Eye (tissue), 1 donor: Measurements from ENCODE around the gene KY.

Source experiments
- DNase-seq: peaks from one replicate; pipeline ENCODE4 v3.0.0-alpha.2; 2015

Gene KY

DNA sequence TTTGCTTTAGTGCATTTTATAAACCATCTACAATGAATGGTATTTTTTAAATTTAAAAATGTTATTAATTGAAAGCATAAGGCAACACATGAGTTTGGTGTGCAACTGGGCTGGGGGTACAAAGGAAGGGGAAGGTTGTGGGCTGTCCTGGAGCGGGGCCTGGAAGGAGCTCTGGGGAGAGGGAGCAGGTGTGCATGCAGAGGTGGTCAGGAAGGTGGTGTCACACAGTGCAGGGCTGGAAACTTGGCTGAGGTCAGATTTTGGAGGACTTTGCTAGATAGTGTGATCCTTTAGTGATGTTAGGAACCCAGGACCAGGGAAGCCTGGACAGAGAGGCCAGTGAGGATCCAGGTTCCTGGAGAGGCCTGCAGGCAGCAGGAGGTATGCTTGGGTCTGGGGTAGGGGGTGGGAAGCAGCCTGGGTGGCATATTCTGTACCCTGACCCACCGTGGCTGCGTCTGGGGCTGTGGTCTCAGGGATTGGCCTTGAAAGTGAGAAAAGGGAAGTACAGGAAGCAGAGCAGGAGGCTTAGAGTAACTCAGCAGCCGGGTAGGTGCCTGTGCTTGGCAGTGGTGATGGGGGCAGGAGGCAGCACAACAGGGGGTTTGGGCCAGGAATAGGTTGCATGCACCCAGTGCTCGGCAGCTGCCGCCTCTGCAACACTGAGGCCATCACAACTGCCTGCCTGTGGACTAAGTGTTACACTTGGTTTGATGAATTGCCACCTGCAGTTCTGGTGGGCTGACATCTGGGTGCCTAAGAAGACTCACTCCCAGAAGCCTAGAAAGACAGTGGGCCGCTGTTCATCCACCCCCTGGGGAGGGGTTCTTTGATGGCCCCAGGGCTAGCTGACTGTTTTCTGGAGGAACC, 33.0 kb downstream of the KY start:
- DNase-seq: no peak

DNA sequence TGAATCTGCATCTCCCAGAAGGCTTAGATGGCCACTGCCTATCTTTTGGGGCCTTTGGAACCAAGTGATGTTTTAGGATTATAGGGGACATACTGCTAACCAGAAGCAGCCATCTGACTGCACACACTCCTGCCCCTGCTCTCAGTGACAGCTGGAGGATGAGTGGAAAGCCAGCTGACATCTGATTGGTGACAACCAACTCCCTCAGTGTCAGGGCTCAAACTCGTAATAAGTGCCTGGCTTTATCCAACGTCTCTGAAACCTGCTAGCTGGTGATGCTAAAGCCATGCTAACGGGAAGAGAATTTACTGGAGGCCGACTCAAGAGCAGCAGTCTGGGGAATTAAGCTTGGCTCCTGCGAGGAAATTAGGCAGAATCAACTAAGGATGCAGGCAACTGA, 35.1 kb downstream of the KY start:
- DNase-seq: no peak

DNA sequence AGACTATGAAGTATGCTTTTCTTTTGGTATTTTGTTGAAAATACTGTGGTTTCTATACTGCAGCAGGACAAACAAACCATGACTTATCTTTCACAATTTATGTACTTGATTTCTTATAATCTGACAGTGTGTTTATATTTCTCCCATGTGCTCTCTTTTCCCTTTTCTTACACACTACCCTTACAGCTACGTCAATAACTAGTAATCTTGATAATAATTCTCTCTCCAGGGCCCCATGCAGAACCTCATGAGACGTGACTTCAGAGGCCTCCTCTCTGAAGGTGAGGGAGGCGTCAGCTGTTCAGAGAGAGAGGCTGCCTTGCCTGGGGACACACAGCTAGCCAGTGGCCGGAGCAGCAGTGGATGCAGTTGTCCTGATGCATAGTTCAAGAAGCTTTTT, 35.9 kb downstream of the KY start:
- DNase-seq: no peak

DNA sequence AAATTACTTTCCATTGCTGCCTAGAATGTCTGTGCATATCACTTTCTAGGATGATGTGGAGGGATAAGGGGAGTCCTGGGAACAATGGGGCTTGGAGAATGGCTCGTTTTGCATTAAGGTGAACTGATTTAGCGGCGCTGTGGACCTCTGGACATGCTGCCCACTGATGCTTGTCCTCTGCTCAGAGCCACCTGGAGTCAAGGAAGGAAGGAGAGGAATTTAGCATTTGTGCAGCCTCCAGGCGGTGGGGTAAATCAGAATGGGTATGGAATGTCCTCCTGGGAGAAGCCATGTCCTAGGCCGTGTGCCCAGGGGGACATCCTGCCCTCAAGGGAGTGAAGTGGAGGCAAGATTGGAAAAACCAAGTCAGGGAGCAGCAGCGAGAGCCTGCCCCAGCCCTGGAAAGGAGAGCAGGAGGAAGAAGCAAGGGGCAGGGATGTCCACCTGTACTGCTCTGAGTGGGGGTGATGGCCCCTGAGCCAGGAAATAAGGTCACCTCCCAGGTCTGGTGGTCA, 37.8 kb downstream of the KY start:
- no peak for DNase-seq

DNA sequence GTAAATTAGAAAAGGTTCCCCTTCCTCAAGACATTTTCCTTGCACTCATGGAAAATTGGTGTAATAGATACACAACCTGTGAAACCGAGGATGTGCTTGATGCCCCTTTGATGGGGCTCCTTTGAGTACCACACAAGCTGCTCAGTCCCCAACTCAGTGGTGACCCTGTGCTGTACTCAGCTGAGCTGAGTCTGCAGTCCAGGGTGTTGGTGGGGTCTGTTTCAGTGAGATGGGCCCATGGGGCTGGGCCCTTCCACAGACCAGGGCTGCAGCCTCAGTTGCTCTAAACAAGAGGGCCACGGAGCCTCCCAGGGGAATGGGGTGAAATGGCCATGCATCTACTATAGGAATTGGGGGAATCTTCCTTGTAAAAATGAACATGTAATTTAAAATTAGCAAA, 39.3 kb downstream of the KY start:
- no peak for DNase-seq

DNA sequence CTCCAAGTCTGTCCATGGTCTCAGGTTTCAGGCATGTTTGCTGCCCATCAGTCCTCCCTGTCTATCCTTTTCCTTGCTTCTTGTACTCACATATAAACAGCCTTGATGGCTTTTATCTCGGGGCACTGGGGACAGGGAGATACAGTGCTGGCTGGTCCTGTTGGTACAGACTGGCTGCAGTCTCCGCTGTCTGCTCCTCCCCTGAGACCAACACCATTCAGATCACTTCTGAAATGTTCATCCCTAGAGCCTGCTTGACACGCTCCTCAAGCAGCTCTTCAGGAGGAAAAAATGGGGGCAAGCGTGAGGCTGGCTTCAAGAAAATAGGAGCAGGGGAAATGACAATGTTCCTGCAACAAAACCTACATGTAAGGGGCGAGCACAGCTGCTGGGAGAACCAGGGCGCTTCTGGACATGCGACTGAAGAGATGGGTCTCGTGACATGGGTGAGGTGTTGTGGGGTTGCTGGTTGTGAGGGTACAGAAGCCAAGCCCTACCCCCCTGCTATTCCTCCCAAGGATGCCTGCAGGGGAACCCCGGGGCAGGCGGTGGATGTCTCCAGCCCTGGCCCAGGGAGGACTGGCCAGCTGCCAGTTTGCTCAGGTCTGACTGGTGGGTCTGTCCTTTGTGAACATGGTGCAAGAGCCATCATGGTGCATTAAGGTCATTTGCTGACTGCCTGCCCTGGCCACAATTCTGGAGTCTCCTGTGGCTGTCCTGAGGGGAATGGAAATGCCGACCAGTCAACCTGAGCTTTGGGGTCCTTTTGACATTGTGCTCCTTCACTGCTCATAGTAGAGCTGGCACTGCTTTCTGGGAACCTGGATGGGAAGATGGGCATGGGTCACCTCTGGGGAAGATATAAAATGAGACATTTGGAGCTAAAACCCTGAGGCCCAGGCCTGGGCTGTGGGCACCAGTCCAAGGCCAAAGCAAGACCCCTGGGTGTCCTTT, 40.1 kb downstream of the KY start:
- no peak for DNase-seq

DNA sequence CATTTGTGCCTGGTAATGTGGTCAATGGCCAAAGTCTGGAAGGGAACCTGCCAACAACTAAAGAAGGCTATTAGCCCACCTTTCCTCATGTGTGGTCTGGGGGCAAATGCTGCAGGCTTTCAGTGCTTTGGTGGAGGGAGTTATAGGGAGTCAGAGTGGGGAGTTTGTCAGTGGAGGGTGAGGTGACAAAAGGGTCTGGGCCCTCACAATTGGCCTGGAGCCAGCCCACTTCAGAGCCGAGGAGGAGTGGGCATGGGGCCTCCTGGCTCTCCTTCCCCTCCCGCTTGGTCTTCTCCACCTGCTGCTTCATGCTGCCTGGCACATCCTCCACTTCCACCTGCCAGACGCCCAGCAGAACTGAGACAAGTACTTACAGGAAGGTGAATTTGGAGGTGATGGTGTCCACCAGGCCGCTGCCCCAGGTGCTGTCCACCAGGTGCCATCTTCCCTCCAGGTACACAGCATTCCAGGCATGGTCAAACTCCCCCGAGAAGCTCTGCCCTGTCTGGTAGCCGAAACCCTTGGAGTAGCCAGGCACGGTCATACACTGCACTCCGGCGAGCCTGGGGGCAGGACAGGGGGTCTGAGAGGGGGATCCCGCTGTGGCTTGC, 40.9 kb downstream of the KY start:
- no peak for DNase-seq

DNA sequence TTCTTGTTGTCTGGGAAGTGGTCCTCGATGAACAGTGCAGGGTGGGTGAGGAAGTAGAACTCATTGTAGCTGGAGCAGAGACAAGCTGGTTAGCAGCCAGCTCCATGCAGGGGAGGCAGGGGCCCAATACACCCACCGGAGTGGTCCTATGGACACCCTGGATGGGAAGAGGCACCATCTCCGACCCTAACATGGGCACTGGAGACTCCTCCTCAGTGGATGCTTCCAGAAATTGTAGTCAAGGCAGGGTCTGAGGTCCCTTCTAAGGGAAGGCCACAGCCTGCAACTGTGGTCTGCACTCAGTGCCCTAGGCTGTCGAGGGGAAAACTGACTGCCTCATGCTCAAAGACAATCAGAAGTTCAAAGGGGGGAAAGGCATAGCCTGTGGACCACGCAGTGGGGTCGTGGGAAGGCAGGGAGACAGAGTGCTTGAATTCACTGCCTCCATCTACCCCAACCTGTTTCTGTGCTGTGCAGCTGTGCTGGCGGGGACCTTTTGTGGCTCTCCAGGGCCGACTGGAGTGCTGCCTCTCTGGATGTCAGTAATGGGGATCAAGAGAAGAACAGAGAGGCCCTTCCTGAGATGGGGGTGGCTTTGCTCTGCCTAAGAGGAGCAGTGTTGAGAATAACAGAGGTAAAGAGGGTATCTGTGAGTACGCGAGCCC, 41.9 kb downstream of the KY start:
- DNase-seq: no peak

DNA sequence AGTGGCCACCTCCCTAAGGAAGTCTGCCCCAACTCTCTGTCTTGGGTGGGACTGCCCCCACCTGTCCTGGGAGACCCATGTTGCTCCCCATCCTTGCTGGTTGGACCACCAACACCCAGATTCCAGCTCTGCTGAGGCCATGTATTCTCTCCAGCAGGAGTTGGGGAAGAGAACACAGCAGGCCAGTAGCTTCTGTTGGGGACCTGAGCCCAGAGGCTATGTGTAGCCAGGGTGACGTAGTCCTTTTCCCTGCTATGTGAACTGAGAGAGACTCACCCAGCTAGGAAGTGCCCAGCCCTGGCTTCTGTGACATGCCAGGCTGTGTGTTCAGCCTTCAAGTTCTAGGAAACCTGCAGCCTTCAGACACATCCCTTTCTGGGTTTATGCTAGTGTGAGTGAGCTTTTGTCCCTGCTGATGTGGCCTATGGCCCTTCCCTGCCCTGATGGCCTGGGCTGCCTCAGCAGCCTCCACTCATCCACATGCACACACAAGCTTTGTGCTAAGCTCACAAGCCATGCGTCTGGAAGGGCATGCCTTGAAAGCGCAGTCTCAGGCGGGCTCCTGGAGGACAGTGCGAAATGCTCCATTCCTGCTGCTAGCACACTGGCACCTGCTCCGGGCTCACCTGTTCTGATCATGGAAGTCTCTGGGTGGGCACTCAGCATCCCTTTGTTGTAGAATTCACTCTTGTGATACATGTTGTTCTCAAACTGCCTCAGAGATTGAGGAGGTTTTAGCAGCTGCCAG, 42.6 kb downstream of the KY start:
- no peak for DNase-seq

DNA sequence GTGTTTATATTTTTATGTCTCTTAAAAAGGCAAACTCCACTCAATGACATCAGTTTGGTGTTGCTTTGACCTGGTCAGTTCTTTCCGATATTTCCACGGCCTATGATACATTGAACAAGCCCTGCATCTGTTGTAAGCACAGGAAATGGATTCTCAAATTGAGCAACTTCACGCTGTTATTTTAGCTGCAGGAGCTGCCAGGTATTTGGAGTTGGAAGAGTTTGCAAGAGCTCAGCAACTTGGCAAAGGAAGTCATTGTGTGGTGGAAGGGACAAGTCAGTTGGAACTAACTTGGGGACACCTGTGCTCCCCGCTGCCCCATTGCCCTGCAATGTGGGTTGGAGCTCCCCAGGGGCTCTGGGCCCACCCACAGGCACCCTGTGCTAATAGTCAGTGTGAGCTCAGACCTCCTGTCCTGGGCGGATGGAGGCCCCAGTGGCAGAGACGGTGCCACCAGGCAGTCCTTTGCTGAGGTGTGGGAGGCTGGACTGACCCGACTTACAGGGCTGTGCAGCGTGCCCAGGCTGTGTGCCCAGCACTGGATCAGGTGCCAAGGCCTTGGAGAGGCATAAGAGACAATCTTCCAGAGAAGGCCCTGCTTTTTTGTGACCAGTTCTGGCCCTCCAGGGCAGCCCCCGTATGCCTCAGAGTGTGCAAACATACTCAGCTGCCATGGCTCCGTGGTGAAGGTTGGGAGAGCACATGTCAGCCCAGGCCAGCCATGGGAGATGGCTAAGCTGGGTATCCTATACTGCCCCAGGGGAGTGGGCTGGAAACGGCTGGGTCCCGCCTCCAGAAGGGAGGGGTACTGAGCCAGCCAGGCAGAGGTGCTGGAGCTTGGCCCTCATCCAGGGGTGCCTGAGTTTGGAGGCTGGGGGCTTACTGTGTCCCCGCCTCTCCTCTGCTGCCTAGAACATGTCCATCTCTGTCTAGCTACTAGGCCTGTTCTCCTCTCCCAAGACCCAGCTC, 43.5 kb downstream of the KY start:
- DNase-seq: no peak

DNA sequence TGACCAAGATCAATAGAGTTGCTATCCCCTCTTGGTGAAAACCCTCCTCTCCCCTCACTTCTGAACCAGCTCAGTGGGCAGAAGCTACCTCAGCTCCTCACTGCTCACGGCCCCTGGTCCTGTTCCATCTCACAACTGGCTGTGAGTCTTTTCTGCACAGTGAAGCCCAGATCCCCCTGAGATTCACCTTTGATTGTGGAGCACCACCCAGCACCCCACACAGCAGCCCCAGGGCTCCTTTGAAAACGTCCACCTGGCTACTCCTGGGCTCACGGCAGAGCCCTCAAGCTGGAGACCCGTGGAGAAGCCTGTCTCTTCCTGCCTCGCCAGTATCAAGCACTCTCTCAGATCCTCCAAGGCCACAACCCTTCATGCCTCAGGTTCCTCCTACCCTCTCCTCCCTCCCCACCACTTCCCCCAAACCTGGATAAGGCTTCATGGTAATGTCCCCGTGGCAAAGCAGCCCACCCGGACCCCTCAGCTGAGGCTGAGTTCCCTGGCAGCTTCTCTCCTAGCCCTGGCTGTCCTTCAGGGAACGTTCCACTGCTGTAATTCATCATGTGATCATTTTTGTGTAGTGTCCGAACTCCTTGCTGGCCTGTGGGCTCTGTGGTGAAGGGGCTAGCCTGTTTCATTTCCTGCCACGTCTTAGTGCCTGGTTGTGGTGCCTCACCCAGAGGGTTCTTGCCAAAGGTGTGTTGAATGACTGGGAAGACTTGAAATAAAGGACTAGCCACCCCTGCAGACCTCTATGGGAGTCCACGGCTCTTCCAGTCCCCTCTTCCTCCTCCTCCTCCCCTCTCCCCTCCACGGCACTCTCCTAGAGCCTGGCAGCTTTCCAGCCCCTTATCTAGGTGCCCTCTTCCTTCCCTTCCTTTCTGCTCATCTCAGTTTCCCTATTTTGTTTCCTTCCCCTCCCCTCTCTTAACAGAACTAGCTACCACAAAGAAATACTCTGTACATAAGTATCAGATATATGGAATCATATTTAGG, 44.5 kb downstream of the KY start:
- no peak for DNase-seq

DNA sequence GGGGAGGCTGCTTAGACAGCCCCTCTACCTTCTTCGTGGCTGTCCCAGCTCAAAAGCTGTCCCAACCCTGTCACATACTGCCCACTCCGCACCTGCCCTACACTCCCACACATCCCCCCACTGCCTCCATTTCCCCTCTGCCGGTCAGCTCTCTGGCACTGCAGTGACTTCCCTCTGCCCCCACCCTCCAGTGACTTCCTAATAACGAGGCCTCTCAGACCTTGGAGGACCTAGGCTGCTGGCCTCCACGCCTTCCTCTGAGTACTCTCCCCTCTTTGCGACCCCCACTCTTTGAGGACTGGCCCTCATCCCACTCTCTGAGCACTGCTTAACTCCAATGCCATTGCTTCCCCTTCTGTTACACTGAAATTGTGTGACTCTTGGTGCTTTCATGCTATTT, 45.3 kb downstream of the KY start:
- DNase-seq: no peak

DNA sequence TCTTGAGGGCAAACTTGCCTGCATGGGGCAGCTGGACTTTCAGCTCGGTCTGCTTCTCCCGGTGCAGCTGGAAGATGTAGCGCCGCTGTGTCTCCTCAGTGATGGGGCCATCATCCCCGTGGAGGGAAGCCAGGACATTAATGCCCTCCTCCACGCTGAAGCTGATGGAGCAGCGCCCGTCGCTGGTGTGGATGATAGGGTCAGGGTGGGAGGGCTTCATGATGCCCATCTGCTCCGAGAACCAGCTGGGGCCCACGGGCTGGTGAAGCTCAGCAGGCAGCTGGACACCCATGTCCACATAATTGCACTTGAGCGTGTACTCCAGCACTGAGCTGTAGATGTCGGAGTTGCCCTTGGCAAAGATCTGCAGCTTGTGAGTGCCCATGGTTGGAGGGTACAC, 46.9 kb downstream of the KY start:
- DNase-seq: no peak

DNA sequence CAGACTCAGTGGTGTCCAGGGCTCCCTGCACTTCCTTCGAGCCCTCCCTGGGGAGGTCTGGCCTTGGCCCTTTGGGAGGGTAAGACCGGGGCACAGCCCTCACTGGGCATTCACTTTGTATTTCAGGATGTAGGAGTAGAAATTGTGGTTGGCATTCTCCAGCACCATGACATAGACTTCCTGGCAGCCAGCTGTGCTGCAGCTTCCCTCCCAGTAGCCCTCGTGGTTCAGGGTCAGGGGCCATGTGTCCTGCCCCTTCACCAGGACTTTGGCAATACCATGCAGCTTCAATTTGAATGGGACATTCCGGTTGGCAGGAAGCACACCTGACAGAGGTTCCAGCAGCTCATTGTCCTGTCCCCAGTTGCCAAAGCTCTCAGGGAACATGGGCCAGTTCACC, 47.3 kb downstream of the KY start:
- DNase-seq: no peak

DNA sequence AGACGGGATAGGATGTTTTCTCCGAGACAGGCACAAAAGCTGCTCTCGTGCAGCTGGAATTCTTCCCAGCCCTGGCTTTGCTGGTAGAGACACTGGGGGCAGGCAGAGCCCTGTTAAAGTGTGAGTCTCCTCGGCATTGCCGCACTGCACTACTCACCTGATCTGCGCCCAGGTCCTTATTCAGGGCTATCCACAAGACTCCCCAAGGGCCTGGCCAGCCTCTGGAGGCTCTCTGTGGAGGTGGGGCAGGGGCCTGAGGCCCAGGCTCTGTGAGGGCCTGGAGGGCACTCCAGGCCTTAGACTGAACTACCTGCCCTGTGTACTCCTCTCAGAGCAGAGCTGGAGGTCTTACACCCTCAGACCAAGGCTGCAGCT, 48.4 kb downstream of the KY start:
- DNase-seq: no peak

DNA sequence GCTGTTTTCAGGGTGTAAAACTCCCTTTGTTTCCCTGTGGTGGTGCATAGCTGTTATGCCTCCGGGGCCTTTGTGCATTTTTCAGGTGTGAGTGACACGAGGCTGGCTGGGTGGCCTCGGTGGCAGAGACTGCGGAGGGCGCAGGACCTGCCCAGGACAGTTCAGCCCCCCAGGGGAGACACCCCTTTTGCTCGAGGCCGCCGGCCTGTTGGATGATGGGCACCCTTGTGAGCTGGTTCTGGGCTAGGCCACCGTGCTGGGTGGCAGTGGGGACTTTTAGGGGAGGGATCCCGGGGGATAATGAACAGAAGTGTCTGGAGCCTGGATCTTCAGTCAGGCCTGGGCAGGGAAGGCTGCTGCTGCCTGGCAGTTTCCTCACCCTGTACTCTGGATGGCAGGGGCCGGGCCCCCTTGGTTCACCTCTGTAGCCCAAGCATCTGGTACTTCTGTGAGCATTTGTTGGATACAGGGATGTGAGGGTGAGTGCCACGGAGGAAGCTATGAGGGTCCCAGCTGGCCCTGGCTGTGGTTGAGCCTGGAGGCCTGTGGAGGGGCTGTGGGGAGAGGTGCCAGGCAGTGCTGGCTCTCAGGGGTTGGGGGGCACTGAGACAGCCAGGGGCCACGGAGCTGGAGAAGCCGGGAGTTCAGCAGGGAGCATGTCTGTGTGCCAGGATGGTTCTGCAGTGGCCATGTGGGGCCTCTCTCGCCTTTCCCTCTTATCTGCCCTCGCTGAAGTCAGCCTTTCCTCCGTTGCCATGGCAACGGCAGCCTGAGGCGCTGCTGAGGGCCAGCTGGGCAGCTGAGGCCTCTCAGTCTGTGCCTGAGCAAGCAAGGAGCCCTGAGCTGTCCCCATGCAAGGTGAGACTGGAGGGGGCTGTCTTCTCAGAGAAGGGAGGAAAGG, 49.0 kb downstream of the KY start:
- DNase-seq: peak; percentile 94

DNA sequence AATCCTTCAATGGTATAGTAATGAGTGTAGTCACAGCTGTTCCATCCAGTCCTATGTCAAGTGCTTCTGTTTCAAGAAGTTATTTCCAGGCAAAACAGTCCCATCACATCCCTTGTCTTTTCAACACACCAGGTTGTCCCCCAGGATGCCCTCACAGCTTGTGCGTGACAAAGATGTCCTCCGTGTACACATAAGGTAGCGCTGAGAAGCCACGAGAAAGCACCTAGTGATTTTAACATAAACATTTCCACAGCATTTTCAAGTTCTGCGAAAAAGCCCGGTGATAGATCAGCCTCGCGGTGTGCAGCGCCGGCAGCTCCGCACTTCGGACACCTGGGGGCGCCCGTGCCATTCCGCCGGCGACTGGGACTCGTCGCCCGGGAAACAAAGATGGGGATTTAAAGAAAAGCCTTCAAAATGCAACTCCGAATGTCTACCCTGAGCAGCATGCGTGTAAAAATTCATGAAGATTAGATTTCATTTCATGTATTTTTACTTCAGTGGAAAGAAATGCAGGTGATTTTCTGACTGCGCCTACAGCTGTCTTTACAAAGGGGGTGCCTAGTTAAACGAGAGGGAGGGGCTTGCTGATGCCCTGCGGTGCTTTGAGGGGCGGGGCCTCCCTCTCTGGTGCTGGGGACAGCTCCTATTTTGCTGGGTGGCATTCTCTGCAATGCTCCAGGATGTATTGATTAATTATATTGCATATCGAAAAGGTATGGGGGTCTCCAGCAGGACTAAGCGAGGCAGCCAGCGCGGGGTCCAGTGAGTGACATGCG, 49.9 kb downstream of the KY start:
- DNase-seq: peak; percentile 94

DNA sequence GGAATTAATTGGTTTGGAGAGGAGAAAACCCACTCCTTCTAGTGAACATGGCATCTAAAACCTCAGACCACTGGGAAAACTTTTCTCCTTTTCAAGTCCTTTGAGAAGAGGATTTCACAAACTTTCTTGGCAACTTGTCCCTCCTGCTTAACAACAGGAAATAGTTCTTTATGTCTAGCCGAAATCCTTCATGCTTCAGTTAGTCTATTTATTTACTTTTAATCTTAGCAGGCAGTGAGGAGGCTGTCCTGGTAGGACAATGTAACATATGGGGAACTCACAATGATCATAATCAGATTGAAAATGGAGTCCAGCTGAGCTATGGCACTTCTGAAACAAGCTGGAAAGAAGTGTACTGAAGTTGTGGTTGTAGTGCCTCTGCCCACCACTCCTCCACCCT, 50.6 kb downstream of the KY start:
- DNase-seq: no peak
